Measurements from ENCODE around the gene GTF2F1.
"Not testable (repeated sequence)": the region's sequence is repeated elsewhere in the genome, so short reads cannot be mapped to it uniquely, and the experiment has no call there.

The GTF2F1 gene

DNA sequence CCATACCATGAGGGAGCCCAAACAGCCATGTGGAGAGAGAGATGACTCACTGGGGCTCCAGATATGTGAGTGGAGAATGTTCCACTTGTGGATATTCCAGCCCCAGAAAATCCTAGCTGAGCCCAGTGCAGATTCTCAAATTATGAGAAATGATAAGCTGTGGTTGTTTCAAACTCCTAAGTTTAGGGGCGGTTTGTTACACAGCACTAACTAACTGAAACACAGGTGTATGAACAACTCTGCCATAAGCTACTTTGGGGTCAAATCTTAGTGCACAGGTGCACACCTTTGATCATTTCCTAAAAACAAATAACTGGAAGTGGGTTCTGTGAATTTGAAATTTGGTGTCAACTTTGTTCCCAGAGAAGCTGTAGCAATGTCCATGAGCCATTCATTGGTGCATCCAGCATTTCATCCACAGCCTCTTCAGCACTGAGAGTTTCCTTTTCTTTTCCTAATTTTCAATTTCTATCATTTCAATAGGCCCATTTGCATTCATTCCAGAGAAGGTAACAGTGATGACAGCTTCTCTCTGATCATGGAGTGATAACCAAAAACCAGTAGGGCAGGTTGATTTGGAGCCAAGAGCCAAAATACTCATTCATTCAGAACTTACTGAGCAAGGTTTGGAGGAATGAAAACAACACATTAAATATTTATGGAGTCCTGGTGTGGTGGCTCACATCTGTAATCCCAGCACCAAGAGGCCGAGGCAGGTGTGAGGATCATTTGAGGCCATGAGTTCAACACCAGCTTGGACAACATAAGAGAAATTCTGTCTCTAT is 40.4 kb downstream of the GTF2F1 start:
- DNase-seq: no peak

DNA sequence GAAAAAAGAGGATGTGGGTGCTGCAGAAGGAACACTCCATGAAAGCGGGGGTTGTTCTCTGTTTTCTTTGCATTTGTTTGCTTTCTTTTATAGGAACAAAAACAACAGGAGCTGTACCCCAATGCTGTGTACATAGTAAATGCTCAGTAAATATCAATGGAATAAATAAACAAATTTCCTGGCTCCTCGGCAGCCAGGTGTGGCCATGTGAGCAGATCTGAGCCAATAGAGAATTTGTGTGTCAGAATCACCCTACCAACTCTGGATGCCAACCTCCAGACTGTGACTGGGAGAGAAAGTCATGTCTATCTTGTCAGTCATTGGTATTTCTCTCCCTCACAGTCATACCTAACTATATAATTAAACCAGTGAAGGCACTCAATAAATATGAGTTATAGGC is 42.3 kb downstream of the GTF2F1 start:
- no peak for DNase-seq

GRCh38 chr19:6349271-6349670 is 43.7 kb downstream of the GTF2F1 start:
- DNase-seq: not testable (repeated sequence)

DNA sequence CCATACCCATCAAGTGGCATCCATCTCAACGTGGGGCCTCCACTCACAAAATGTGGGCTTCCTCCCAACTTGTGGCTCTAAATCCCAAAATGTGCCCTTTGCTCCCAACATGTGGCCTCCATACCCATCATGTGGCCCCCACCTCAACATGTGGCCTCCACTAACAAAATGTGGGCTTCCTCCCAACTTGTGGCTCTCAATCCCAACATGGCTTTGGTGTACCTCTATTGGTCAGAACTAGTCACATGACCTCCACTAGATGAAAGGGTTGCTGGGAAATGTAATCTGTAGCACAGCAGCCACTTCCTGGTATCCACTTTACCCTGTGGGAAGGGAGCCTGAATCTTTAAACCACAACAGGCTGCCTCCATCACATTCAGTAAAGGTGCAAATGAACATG is 49.5 kb downstream of the GTF2F1 start:
- DNase-seq: no peak

- no peak for DNase-seq
Measured at GRCh38 chr19:6340493-6341201, 52.3 kb downstream of the GTF2F1 start.

DNA sequence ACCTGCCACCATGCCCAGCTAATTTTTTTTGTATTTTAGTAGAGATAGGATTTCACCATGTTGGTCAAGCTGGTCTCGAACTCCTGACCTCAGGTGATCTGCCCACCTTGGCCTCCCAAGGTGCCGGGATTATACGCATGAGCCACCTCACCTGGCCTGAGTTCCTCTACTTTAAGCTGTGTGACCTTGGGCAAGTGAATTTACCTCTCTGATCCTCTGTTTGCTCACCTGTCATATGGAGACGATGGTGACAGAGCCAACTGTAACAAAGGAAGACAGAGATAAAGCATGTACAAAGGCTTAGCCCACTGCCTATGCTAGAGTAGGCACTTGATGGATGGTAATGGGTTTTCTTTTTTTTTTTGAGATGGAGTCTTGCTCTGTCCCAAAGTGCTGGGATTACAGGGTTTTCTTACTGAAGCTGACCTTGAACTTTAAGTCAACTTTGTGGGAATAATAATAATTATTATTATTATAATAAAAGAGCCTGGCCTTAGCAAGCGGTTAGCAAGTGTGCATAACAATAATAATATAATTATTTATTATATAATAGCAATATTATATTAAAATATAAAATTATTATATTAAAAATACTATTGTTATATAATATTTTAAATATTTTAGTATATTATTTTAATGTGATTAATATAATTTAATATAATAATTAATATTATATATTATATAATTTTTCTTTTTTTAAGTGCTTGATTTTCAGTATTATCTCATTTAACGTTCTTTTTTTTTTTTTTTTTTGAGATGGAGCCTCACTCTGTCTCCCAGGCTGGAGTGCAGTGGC is 58.3 kb downstream of the GTF2F1 start:
- DNase-seq: no peak

- DNase-seq: no peak
Measured at GRCh38 chr19:6333439-6333838, 59.5 kb downstream of the GTF2F1 start, which contains the start of gene ACER1. TSS of gene ACER1 (minus strand) at chr19:6333612. CDS start at chr19:6333551, 61 bp downstream.

Data from activated effector memory CD4-positive, alpha-beta T cell treated with Interleukin-2 at 50 U/mL for 16 hours (primary cell).